ENCODE data around the gene TRUB2.

TRUB2 gene

DNA sequence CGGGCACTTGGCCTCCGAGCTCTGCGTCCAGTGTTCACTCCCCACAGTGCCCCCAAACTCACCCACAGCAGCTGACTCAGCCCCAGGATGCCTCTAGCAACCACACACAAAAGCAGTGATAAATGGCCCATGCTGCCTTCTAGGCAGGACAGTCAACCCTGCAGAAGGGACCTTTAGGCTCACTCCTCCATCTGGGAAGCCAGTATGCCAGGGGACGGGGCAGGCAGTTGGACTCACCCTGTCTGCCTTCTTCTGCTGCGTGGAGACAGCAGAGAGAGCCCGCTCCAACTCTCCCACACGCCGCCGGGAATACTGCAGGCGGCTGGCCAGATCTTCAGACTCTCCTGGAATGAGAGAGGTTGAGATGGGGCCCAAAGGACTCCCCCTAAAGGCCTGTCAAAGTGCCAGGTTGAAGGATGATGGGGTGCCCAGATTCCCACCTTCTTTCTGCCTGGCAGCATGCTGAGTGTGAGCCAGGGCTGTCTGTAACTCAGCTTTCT is 56.8 kb downstream of the TRUB2 start:
- DNase-seq, result no peak

DNA sequence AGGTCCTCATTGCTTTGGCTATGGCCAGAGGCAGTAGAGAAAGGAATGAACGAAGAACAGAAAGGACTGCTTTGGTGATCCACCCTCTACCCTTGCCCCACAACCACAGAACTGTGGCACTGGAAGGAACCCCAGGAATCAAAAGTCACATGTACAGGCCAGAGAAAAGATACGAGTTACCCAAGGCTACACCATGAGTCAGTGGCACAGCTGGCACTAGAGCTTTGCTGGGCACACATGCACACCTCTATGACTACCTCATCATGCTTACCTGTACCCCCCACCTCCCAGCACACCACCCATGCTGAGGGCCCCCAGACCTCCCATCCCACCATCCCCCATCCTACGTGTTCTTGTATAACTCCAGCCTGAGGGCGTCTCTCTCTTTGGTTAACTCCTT is 59.6 kb downstream of the TRUB2 start:
- DNase-seq, result no peak

DNA sequence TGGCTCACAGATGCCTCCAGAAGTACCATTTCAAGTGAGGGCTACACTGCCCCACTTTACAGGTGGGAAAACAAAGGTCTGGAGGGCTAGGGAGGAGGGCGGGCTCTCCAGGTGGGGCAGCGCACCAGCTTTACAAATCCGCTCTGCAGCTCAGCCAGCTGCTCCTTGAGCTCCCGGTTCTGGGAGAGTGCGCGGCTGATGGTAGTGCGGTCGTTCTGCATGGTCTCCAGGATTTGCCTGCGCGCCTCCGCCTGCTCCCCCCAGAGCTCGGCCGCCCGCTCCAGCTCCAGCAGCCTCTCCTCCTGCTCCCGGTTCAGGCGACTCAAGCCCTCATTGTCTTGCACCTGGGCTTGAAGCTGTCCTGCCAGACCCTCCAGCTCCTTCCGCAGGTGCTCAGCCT is 61.9 kb downstream of the TRUB2 start:
- no peak for DNase-seq

DNA sequence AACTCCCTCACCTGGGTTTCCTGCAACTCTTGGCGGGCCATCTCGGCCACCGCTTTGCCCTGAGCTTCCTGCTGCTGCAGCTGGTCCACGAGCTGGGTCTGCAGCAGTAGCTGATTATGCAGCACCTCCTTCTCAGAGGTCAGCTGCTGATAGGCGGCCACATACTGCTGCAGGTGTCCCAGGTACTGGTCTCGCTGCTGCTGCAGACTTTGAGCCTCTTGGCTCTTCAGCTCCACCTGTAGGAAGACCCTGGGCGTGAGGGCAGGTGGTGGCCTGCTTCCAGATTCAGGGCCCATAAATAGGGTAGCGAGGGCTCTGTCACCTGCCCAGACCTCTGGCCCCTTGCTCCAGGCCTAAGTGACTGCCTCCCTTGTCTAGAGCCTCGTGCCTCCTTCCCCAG is 63.1 kb downstream of the TRUB2 start:
- no peak for DNase-seq

DNA sequence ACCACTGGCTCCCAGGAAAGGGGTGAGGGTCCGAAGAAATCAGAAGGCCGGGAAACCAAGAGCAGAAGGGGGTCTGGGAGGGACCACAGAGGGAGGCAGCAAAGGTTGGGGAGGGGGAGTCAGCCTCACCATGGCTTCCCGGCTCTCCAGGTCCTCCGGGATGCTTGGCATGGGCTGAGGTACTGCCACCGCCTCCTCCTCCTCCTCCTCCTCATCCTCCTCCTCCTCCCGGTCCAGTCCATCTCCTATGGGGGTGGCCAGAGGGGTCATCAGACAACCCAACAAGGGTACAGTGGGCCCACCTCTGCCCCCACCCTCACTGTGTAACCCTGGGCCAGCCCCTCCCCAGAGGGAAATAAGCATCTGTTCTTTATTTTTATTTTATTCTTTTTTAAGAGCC is 63.9 kb downstream of the TRUB2 start:
- DNase-seq, result no peak

DNA sequence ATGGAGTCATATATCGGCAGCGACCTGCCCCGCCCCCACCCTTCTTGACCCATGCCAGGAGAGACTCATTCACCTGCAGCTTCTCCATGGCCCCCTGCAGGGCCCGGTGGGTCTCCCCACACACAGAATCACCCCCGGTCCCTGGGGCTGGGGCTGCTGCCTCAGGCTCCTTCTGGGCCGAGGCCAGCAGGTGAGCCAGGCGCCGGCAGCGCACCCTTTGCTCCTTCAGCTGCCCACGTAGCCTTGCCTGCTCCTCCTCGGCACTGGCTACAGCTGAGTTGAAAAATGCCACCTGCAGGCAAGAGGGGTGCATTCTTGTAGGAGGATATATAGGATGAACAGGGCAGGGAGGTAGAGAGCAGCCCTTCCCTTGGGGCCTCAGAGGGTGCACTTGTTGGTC is 64.3 kb downstream of the TRUB2 start:
- no peak for DNase-seq

DNA sequence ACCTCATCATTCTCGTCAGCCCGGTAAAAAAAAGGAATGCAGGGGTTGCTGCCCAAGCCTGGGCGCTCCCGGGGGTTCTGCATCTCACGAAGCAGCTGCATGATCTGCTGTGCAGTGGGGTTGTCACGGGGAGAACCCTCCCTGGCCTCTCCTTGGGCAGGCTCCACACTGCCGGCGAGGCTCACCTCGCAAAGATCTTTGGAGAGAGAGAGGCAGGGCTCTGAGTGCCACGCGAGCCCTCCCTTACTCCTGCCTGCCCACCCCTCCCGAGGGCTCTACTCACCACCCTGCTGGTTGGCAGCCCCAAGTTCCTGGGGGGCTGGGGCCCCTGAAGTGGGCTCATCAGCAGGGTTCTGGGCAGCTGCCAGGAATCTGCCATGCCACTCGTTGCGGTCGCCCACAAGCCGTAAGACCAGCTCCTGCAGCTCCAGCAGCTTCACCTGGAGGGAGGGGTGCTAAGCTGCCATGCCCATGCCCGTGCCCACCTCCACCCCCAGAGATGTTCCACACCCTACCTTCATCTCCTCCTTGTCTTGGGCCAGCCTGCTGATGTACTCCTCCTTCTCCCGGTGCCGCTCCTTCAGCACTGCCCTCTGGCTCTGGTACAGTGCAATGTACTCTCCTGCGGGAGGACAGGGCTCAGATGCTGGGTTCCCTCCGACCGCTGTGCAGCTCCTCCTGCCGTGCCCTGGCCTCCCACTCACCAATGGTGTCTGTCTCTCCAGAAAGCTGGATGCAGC is 65.0 kb downstream of the TRUB2 start:
- DNase-seq, result no peak

All from T-helper 9 cell (primary cell).